Measurements from ENCODE around the gene CACNG1.
"Not testable (repeated sequence)": the region's sequence is repeated elsewhere in the genome, so short reads cannot be mapped to it uniquely, and the experiment has no call there.

- TF ChIP-seq CTCF (conservative IDR thresholded peaks at IDR 0.05); EZH2 (IDR thresholded peaks at IDR 0.05; ENCODE audit: low read depth): not testable (repeated sequence)
These were observed 50.9 kb downstream of the CACNG1 start for GRCh38 chr17:67095291-67095690.
